Activated T-helper 1 cell treated with anti-CD3 and anti-CD28 coated beads, Interleukin-2, amount 50 U/mL, for 16 hours (primary cell): ENCODE results near the gene ALDH2.
A peak's percentile ranks its signal among the peaks of the same experiment; 100 is the strongest.
"Not testable (repeated sequence)": the region's sequence is repeated elsewhere in the genome, so short reads cannot be mapped to it uniquely, and the experiment has no call there.

Experiments used
- DNase-seq, 2 donors: peaks; one replicate each; pipeline ENCODE4 v3.0.0-alpha.2; 2020; ENCODE audit warnings: low read depth in 1 of 2, low spot score in 1 of 2

Gene ALDH2

GRCh38 chr12:111785651-111786050 lies 18.9 kb downstream of the ALDH2 start:
- DNase-seq: no peak

GRCh38 chr12:111788178-111788654 lies 21.5 kb downstream of the ALDH2 start:
- no peak for DNase-seq

- no peak for DNase-seq
These were observed 23.0 kb downstream of the ALDH2 start for GRCh38 chr12:111789779-111790178.

- DNase-seq: no peak
These were observed 24.8 kb downstream of the ALDH2 start for GRCh38 chr12:111791507-111791906.

GRCh38 chr12:111792155-111792855 lies 25.6 kb downstream of the ALDH2 start:
- DNase-seq: no peak

GRCh38 chr12:111792856-111793235 lies 26.1 kb downstream of the ALDH2 start:
- DNase-seq: no peak

- DNase-seq: no peak
These were observed 31.4 kb downstream of the ALDH2 start for GRCh38 chr12:111798182-111798581.

- no peak for DNase-seq
These were observed 33.0 kb downstream of the ALDH2 start for GRCh38 chr12:111799758-111800157.

GRCh38 chr12:111803038-111803626 lies 36.4 kb downstream of the ALDH2 start:
- no peak for DNase-seq

- no peak for DNase-seq
These were observed 37.1 kb downstream of the ALDH2 start for GRCh38 chr12:111803851-111804250.

- no peak for DNase-seq
These were observed 39.6 kb downstream of the ALDH2 start for GRCh38 chr12:111806304-111806703.

GRCh38 chr12:111807232-111807631 lies 40.5 kb downstream of the ALDH2 start:
- DNase-seq: no peak

GRCh38 chr12:111812881-111813741 lies 46.4 kb downstream of the ALDH2 start:
- peak; percentile 17 to 37 for DNase-seq

- no peak for DNase-seq
These were observed 49.4 kb downstream of the ALDH2 start for GRCh38 chr12:111816065-111816615.

GRCh38 chr12:111816898-111817297 lies 50.2 kb downstream of the ALDH2 start:
- not testable (repeated sequence) for DNase-seq

GRCh38 chr12:111818340-111818739 lies 51.6 kb downstream of the ALDH2 start:
- no peak for DNase-seq

- no peak for DNase-seq
These were observed 52.7 kb downstream of the ALDH2 start for GRCh38 chr12:111819191-111820158.

GRCh38 chr12:111820828-111821227 lies 54.1 kb downstream of the ALDH2 start:
- not testable (repeated sequence) for DNase-seq

GRCh38 chr12:111822886-111823285 lies 56.2 kb downstream of the ALDH2 start:
- DNase-seq: no peak

GRCh38 chr12:111823891-111824290 lies 57.2 kb downstream of the ALDH2 start:
- no peak for DNase-seq
